ENCODE measurements around the gene UQCC5.

UQCC5 gene

DNA sequence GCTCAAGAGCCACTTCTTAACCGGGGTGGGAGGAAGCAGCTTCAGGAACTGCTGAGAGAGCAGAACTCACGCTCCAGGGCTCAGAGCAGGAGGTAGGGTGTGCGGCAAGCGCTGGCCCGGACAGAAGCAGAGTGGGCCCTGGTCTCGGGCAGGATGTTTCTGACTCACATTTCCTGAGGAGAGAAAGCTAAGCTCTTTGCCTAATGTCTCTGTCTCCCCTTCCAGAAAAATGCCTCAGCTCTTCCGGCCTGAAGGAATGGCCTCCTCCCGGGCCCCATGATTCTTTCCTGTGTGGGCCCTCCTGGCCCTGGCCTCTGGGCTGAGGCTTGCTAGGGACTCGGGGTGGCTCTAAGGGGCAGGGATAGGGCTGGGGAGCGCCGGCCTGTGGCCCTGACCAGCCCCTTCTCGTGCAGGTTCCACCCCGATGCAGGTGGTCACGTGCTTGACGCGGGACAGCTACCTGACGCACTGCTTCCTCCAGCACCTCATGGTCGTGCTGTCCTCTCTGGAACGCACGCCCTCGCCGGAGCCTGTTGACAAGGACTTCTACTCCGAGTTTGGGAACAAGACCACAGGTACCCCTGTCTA is 45.4 kb upstream of the UQCC5 start:
- TF ChIP-seq, protein P1, sequence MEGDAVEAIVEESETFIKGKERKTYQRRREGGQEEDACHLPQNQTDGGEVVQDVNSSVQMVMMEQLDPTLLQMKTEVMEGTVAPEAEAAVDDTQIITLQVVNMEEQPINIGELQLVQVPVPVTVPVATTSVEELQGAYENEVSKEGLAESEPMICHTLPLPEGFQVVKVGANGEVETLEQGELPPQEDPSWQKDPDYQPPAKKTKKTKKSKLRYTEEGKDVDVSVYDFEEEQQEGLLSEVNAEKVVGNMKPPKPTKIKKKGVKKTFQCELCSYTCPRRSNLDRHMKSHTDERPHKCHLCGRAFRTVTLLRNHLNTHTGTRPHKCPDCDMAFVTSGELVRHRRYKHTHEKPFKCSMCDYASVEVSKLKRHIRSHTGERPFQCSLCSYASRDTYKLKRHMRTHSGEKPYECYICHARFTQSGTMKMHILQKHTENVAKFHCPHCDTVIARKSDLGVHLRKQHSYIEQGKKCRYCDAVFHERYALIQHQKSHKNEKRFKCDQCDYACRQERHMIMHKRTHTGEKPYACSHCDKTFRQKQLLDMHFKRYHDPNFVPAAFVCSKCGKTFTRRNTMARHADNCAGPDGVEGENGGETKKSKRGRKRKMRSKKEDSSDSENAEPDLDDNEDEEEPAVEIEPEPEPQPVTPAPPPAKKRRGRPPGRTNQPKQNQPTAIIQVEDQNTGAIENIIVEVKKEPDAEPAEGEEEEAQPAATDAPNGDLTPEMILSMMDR (IDR thresholded peaks at IDR 0.05; ENCODE audit: borderline replicate concordance, insufficient read depth, low read depth, low read length) = no peak
- no peak overlapping the region for H3K4me3 ChIP-seq (ENCODE audit: low read depth, low read length)

DNA sequence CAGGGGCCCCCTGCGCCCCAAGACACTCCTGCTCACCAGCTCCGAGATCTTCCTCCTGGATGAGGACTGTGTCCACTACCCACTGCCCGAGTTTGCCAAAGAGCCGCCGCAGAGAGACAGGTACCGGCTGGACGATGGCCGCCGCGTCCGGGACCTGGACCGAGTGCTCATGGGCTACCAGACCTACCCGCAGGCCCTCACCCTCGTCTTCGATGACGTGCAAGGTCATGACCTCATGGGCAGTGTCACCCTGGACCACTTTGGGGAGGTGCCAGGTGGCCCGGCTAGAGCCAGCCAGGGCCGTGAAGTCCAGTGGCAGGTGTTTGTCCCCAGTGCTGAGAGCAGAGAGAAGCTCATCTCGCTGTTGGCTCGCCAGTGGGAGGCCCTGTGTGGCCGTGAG is 44.3 kb upstream of the UQCC5 start:
- TF ChIP-seq, protein P1 (IDR thresholded peaks at IDR 0.05; ENCODE audit: borderline replicate concordance, insufficient read depth, low read depth, low read length) = no peak
- H3K4me3 ChIP-seq (ENCODE audit: low read depth, low read length) = no peak overlapping the region

DNA sequence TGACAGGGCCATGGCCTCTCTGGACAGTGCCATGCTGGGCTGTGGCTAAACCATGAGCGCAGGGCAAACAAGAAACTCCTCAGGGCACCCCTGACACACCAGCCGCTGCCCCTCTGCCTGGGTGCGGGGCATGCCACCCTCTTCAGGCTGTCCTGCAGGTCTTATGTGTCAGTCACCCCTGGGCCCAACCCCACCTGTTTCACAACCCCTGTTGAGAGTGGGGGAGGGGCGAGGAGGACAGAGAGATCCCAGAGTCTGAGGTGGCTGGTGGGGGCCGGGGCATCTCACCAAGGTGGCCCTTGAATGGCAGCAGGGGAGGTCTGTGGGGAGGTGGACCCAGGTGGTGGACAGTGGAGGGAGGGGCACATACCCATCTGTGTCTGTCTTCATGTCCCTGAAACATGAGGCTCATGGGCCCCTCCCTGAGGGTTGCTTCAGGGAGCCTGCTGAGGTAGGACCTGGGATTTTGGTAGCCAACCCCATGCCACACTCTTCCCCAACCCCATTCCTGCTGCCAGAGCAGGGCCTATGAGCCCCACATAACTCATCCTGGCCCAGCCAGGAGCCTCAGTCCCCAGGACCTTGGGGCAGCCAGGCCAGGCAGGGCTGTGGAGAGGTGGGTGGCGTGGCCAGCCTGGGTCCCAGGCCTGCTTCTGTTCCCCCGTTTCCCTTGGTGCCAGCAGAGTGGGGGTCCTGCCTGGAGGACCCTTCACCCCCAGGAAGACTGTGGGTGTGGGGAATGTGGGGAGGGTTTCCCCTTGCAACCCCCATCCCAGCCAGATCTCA is 43.0 kb upstream of the UQCC5 start:
- no peak overlapping the region for H3K4me3 ChIP-seq (ENCODE audit: low read depth, low read length)
- TF ChIP-seq, protein P1 (IDR thresholded peaks at IDR 0.05; ENCODE audit: borderline replicate concordance, insufficient read depth, low read depth, low read length) = no peak

DNA sequence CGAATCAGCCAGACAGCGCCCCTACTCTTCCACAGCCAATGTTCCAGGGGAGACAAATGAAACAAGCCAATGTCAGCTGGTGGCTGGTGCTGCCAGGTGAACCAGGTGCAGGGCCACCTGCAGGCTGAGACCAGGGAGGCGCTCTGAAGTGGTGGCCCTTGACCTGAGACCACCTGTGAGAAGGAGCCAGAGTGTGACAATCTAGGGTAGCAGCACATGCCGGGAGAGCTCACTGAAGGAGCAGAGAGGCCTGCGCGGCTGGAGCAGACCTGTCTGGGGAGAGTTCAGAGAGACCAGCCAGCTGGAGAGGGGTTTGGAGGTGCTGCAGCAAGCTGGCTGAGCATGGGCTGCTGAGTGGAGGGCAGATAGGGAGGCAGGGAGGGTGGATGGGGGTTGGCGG is 42.0 kb upstream of the UQCC5 start:
- no peak overlapping the region for H3K4me3 ChIP-seq (ENCODE audit: low read depth, low read length)
- TF ChIP-seq, protein P1 (IDR thresholded peaks at IDR 0.05; ENCODE audit: borderline replicate concordance, insufficient read depth, low read depth, low read length) = no peak

DNA sequence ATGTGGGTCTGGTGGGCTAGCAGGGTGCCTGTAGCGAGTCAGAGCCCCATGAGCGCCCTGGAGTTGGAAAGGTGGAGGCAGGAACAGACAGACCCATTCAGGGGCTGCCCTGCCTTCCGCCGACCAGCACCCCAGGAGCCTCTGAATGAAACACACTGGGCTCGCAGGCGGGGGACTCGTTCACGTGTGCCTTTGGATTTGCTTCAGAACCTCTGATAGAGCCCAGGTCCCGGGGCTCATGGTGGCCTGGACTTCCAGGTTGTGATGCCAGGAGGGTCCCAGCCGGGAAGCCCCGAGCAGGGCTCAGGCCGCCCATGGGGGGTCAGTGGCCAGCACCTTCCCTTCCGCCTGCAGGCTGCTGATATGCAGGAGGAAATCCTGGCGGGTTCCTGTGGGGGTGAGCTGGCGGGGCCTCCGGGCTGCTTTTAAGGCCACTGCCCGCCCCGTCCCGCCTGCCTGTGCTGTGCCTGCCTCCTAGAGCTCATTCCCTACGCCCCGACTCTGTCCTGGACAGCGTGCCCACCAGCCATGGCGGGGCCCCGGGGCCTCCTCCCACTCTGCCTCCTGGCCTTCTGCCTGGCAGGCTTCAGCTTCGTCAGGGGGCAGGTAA is 41.4 kb upstream of the UQCC5 start, which contains the start of gene STAB1:
Gene STAB1 (plus strand): TSS at position 453 of the 610 bp plus-strand sequence. CDS start 76 bp downstream, at position 529.
- TF ChIP-seq, protein P1 (IDR thresholded peaks at IDR 0.05; ENCODE audit: borderline replicate concordance, insufficient read depth, low read depth, low read length) = no peak

DNA sequence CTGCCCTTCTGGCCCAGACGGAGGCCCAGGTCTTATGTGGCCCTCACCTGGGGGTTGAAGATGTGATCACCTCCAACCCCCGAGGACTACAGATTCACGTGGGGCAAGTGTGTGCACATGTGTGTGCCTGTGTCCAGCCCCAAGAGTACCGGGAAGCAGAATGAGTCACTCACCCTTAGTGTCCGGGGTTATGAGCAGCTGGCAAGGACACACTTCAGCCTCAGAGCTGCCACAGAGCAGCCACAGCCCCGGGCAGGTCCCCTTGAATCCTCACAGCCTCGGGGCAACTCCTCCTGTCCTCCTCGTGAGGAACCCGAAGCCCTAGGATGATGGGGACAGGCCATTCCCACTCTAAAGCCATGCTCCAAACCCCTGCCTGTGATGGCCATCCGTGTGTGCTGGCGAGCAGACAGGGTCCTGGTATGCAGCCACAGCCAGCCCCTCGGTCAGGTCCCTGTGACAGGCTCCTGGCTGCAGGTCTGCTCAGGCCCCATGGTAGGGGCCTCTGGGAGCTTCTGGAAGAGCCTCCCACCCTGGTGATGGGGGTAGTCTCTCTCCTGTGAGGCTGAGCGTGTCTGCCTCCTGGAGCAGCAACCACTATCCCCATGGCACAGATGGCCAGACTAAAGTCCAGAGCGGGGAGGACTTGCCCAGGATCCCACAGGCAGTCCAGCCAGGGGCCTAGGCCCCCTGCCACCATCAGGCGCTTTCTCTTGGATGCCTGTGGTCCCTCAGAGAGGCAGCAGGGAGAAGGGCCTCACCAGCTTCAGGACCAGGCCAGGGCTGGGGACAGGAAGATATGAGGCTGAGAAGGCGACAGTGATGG is 40.4 kb upstream of the UQCC5 start:
- TF ChIP-seq, protein P1 (IDR thresholded peaks at IDR 0.05; ENCODE audit: borderline replicate concordance, insufficient read depth, low read depth, low read length) = no peak
- H3K4me3 ChIP-seq (ENCODE audit: low read depth, low read length) = no peak overlapping the region

More for the DNA sequence above, 41.4 kb upstream of the UQCC5 start, which contains the start of gene STAB1:
- no peak within 1 kb of the TSS for H3K4me3 ChIP-seq (ENCODE audit: low read depth, low read length)

Data from GM12875 (cell line).